Activated CD4-positive, alpha-beta T cell treated with anti-CD3 and anti-CD28 coated beads, Interleukin-2, amount 50 U/mL, for 1 hour (primary cell): Measurements from ENCODE around the gene MSX1.
"Not testable (repeated sequence)": the region's sequence is repeated elsewhere in the genome, so short reads cannot be mapped to it uniquely, and the experiment has no call there.

Experiments used
- DNase-seq: peaks from one replicate; pipeline ENCODE4 v3.0.0-alpha.2; 2020

MSX1 gene

DNA sequence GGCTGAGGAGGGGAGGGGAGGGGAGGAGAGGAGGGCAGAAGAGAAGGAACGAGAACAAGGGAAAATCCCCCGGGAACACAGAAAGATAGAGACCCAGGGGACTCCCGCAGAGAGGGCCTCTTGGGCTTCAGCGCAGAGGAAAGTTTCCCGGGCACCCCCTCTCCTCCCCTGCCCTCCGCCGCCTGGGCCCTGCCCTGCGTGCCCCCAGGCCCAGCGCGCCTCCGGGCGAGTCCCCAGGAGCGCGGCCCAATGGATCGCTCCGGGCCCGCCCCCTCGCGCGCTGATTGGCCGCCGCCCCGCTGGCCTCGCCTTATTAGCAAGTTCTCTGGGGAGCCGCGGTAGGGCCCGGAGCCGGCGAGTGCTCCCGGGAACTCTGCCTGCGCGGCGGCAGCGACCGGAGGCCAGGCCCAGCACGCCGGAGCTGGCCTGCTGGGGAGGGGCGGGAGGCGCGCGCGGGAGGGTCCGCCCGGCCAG lies at the start of gene MSX1:
Gene MSX1 (plus strand): TSS at position 341 of the 474 bp plus-strand sequence. CDS start 235 bp downstream, outside the sequence.
- DNase-seq = peak; percentile 14

DNA sequence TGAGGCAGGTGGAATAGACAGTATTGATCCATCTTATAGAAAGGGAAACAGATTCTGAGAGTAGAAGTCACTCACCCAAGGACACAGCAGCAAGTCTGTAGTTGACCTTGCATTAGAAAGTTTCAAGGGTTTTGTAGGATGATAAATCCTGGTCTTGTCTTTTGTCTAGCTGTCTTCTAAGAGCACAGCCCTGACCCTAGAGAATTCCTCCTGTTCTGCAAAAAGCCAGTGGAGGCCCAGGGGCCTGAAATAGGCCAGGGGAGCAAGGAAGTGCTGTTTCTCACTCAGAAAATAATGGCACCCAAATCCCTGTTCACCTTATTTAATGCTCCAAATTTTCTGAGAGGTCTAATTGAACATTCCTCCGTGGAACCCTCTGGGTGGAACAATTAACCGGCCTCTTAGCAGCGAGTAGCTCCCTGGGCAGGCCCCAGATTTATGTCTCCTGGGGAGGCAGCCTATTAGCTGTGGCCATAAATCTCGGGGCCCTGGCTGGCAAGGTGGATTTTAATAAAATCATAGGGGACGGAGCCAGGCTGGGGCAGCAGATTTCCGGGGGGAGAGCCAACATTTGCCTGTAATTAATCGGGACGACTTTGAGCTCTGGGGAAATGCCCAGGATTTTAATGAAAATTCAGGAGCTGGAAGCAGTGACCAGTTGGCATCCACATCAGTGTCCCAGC lies 49.2 kb upstream of the MSX1 start:
- DNase-seq = no peak

DNA sequence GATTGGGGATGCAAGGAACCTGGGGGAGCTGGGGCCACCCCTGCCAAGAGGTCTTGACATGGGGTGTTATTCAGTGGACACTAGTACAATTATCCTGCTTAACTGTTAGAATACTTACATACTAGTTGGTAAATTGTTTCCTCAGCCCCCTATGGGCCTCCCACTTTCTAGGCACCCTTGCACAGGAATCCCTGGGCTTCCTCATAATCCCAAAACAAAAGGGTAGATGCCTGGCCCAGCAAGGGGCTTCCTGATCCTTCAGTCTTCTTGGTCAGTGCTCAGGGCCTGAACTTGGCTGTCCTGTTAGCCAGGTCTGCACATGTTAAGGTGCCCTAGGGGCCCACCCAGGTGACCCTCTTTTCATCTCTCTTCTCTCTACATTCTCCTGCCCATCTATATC lies 48.7 kb upstream of the MSX1 start:
- no peak for DNase-seq

DNA sequence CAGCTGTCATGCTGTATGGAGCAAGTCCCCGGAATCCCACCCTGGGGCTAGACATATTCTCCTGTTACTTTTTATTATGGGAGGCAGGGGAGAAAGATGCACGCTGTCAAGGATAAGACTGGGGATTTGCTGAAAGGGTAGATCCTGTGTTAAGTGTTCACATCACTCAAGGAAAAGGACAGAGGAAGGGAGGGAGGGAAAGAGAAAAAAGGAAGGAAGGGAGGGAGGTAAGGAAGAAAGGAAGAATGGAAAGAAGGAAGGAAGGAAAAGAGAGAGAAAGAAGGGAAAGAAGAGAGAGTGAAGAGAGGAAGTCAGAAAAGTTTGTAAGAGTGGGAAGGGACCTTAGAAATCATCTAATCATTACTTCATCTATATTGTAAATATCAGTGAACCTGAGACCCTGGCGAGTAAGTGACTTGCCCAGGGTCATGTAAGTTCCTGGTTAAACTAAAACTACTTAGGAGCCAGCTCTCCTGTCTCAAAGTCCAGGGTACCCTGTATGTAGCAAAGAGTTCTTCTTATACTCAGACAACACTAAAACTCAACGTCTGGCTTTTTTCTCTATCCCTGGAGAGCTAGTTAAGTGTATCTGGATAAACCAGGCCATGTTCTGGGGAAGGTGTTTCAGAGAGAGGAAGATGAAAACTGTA lies 47.2 kb upstream of the MSX1 start:
- no peak for DNase-seq

DNA sequence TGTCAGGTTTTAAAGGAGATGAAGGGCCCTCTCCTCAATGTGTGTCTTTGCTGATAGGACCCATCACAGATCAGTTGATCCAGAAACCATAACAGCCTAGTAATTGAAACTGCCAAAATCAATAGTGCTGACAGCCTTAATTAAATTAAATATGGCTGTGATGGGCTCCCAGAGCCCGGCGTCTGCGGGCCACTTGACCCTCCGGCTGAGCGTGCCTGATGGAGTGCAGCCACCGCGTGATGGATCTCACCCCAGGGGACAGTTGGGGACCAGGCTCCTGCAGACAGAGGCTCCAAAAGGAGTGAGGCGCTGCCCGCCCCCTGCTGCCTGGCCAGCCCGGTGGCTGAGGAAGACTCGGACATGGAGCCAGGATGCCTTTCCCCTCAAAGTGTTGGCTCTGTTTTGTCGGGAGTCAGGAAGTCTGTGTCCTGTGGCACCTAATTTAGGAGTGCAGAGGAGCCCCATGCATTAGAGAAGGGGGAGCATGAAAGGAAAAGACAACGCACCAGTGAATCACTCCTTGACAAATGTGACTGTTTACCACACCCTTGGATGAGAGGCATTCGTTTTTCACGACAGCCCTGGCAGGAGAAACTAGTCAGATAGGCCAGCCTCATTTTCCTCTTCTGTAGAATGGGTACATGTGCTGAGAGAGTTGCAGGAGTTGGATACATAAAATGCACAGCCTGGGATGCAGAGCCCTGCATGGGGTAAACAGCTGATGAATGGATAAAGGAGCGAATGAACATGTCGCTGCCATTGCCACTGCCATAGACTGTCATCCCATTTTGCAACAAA lies 40.9 kb upstream of the MSX1 start:
- DNase-seq = no peak

DNA sequence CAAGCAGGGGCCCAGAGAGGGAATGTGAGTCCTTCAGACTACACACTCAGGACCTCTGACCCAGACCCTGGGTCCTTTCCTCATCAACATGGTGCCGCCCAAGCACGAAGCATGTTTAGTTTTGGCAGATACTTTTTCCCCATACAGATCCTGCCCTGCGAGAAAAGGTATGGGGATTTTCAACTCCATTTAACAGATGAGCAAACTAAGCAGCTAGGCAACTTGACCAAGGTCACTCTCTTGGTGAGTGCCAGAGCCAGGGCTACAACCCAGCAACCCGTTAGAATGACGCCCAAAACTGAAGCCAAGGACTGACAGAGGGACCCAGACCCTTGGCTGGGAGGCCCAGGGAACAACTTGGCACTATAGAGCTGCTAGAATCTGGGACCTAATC lies 40.3 kb upstream of the MSX1 start:
- DNase-seq = no peak

DNA sequence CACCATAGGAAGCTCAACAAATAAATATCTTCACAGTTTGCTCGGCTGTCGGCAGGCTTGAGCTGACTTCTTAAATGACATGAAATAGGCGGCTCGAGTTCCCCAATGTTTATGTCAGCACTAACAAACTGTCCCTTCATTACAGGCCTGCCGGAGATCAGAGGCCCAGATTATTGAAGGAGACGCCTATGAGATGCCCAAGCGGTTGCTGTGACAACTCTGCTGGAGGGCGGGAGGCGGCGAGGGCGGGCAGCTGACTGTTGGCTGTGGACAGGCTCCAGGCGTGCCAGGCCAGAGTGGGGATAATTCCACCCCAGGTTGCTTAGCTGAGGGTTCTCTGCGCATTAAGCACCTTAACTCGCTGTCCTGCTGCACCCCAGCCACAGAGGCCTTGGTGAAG lies 39.2 kb upstream of the MSX1 start:
- no peak for DNase-seq

DNA sequence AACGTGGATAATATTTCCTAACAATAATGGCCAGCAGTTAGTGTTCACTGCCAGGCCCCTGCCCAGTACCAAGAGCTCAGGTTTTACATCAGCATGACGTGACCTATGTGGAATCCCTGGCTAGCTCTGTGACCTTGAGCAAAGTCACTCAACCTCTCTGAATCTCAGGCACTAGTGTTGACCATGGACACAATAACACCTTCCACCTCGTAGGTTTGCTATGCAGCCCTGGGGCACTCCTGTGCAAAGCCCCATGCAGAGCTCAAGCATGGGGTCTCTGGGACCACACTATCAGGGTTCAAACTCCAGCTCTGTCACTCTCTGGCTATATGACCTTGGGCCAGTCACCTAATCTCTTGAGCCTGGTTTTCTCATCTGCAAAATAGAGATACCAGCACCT lies 38.7 kb upstream of the MSX1 start:
- DNase-seq = no peak

DNA sequence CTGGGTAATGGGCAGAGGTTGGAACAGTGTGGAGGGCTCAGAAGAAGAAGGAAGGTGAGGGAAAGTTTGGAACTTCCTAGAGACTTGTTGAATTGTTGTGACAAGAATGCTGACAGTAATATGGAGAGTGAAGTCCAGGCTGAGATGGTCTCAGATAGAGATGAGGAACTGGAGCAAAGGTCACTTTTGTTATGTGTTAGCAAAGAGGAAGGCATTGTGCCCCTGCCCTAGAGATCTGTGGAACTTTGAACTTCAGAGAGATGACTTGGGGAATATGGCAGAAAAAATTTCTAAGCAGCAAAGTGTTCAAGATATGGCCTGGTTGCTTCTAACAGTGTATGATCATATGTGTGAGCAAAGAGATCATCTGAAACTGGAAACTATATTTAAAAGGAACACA lies 37.9 kb upstream of the MSX1 start:
- no peak for DNase-seq

DNA sequence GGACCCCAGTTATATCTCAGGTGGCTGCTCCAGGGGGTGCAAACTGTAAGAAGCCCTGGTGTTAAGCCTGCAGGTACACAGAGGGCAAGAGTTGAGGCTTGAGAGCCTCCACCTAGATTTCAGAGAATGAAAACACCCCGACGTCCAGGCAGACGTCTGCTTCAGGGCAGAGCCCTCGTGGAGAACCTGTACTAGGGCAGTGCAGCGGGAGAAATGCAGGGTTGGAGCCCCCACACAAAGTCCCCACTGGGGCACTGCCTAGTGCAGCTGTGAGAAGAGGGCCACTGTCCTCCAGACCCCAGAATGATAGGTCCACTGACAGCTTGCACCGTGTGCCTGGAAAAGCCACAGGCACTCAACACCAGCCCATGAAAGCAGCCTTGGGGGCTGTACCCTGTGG lies 37.2 kb upstream of the MSX1 start:
- DNase-seq = not testable (repeated sequence)

DNA sequence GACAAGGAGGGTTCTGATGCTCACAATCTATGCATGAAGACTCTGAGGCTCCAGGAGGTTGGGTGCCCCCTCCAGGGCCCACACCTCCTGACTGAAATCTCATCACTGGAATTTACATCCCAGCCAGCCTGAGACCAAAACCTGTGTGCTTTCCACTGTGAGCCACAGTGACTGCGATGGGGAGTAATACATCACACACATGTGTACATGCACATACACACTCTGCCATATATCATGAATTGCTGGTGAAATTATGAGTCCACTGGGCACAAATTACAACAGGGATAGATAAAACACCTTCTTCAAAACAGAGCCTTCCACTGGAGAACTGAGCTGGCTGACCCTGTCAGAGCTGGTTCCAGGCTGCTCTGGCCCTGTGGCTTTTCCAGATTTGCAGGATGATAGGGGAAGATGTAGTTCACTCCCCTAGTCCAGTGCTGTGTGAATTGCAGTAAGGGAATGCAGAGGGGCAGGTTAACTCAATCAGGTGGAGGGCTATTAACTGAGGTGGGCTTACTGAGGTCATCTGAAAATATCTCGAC lies 35.8 kb upstream of the MSX1 start:
- DNase-seq = no peak

DNA sequence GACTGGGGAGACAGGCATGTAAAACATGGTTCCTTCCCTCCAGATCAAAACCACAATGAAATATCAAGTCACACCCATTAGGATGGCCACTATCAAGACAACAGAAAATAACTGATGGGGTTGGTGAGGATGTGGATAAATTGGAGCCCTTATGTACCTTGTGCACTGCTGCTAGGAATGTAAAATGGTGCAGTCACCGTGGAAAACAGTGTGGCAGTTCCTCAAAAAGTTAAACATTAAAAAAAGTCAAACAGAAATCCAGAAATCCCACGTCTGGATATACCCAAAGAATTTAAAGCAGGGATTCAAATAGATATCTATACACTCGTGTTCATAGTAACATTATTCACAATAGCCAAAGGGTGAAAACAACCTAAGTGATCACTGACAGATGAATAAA lies 35.2 kb upstream of the MSX1 start:
- DNase-seq = no peak

DNA sequence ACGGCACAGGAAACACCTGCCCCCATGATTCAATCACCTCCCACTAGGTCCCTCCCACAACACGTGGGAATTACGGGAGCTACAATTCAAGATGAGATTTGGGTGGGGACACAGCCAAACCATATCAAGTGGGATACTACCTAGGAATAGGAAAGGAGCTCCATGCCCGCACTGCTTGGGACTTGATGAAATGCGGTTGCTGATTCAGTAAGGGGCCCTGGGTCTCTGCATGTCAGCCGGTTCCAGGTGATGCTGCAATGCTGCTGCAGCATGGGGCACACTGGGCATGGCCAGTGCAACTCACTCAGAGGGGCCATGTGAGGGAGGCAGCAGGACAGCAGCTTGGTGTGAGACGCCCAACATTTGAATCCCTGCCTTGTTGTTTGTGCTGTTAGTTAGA lies 34.0 kb upstream of the MSX1 start:
- no peak for DNase-seq

DNA sequence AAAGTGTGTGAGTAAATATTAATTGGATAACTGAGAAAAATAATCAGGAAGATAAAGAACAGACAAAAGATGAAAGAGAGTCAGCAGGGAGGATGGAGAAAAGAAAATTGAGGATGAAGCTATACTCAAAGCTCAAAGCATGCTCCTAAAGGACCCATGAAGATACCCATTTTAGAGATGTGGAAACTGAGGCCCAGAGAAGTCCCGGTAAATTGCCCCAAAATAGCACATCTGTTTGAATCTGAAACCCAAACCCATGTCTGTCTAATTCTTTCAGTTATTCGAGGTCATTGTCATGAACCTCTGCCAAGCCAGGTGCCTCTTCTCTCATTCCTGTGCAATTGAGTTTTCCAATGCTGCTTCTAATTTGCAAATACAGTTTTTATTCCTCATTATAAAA lies 29.6 kb upstream of the MSX1 start:
- no peak for DNase-seq

DNA sequence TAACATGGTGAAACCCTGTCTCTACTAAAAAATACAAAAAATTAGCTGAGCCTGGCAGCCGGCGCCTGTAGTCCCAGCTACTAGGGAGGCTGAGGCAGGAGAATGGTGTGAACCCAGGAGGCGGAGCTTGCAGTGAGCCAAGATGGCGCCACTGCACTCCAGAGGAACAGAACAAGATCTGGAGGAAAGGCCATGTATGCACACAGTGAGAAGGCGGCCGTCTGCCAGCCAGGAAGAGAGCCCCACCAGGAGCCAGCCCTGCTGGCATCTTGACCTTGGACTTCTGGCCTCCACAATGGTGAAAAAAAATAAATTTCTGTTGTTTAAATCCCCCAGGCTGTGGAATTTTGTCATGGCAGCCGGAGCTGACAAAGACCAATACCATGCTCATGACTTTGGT lies 28.2 kb upstream of the MSX1 start:
- no peak for DNase-seq

DNA sequence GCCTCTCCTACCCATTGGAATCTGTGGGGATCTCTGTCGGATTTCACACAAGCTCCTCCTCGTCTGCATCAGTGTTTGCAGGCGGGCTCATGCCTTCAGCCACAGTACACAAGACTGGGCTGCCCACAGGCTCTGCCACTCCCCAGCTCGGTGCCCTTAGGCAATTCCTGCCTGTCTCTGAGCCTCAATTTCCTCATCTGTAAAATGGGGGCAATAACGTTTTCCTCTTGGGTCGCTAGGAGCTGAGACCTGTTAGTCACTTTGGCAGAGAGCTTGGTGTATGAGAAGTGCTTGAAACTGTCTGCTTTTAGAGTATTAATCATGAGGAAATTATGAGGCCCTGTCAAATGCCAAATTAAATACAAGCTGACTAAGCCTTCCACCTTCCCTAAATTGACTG lies 27.6 kb upstream of the MSX1 start:
- DNase-seq = no peak

DNA sequence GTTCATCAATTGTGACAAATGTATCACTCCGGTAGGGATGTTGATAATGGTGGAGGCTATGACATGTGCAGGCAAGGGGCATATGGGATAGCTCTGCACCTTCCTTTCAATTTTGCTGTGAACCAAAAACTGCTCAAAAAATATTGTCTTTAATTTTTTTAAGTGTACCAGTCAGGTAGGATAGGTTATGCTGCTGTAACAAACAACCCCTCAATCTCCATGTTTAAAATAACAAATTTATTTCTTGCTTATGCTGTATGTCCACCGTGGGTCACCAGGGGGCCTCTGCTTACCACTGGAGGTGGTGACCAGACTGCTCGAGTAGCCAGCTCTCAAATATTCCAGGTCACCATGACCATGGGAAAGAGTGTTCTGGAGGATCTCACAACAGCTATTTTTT lies 23.4 kb upstream of the MSX1 start:
- DNase-seq = no peak

DNA sequence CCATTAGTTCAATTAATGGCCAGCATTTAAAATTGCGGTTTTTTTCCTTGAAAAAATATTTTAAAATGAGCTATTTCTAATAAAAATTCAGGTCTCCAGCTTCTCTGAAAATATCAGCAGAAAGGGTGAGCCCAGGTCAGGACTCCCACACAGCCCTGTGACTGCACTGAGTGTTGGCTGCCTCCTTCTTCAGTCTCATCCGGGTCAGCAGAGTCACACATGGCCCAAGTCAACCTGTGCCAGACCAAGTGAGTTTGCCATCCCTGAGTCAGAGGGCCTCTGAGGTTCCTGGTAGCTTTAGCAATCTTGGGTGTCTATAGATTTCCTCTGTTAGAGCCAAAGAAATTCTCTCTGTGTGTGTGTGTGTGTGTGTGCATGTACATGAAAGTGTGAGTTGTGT lies 22.1 kb upstream of the MSX1 start:
- DNase-seq = no peak

DNA sequence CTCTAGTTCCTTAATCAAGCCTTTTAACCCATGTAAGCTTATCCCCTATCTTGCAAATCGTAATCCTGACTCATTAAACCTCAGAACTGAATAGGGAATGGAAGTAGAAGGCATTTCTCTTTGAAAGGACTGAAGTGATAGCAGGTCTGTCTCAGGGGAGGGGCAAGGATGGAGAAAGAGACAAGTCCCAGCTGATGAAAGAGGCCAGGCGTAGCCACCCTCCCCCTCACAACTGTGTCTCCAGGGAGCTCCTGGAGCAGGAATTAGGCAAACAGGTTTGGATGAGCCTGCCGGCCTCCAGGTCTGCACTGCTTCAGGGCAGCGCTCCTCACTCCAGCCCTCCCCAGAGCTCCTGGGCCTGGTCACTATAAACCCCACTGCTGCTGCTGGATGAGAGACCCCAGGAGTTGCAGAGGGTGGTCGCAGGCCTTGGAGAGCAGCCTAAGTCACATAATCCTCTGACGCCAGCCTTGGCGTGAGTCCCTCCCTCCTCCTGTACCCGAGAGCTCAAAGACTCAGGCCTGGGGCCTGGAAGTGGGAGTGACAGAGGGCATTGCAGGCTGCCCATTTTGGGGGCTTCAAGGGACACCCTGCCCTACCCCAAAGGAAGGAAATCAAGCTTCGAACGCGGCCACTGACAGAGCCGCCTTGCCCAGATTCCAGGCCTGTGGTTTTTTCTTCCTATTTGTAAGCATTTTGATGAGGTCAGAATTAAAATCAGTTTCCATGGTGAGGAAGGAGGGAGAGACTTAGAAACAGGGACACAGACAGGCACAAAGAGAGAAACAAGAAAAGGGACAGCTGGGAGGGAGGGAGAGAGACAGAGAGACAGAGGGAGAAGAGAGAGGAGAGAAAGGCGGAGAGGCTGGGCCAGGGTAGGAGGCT lies 21.2 kb upstream of the MSX1 start:
- no peak for DNase-seq

DNA sequence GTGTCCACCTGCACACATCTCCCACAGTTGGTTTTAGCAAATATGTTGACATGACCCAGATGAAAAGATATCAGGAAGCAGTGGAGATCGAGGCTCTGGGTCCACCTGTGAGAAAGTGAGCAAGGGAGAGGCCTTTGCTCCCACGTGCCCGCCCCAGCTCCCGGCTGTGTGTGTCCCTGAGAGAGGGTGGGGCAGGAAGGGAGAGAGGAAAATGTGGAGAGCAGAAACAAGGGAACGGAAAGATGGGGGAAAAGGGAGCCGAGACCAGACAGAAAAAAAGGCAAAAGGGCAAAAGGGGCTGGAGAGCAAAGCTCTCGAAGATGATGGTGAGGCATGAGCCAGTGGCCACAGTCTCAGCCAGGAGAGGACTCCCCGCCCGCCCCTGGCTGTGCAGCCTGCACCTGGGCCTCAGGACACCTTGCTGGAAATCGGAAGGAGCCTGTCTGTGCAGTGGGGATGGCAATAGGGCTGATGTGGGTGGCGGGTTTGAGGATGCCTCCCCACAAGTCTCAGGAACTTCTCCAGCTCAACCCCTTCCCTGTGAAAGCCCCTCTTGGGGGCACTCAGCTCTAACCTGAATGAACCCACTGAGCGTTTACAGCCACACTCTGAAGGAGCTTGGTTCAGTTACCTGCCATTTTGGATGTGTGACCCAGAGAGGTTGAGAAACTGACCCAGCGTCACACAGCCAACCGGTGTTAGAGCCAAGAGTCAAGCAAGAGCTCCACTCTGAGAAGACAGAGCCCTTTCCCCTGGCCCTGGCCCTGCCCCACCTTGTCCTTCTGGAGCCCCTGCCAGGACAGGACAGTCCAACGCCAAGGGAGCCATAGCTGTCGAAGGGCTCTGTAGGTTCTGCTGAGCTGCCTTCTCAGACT lies 20.3 kb upstream of the MSX1 start:
- no peak for DNase-seq

DNA sequence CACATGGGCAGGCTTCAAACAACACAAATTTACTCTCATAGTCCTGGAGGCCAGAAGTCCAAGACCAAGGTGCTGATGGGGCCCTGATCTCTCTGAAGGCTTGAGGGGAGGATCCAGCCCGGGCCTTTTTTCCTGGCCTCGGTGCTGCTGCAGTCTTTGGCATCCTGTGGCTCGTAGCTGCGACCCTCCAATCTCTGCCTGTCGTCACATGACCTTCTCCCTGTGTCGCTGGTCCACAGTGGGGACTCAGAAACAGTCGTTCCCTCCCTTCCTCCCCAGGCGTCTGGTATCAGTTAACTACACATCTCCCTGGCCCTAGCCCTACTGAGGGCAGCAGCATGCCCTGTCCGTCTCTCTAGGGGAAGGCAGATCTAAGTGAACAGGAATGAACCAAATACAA lies 19.1 kb upstream of the MSX1 start:
- no peak for DNase-seq

DNA sequence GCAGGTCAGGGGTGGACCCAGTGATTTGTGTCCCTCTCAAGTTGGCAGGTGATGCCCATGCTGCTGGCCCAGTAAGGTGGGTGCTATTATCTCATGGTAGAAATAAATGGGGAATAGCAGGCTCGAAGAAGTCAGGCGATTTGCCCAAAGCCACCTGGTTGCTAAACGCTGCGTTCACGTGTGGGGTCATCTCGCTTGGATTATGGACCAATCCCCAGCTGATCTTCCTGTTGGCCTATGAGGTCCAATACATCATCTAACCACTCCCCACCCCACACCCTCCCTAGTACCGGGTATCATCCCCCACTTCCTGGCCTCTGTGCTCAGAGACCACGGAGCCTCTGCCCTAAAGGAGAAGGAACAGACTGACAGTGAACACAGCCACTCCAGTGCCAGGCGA lies 18.3 kb upstream of the MSX1 start:
- DNase-seq = no peak
